GM12873 (cell line): ENCODE data around the gene KDM8.

Source experiments
- CTCF ChIP-seq: IDR thresholded peaks from 2 replicates; pipeline ENCODE4 v1.5.1; 2012; ENCODE audit warnings: low read depth, mild to moderate bottlenecking, moderate library complexity, low read length, control low read depth; ENCODE audit not compliant: insufficient read depth; ENCODE audit errors: missing control alignments

Gene KDM8

GRCh38 chr16:27220120-27220519 lies 16.8 kb downstream of the KDM8 start:
- TF ChIP-seq CTCF: no peak

- no peak for TF ChIP-seq CTCF
These were observed 17.2 kb downstream of the KDM8 start for GRCh38 chr16:27220527-27220926.

GRCh38 chr16:27220991-27221390 lies 17.7 kb downstream of the KDM8 start:
- no peak for TF ChIP-seq CTCF

- no peak for TF ChIP-seq CTCF
These were observed 18.4 kb downstream of the KDM8 start for GRCh38 chr16:27221576-27222248.

GRCh38 chr16:27222249-27223225 lies 19.2 kb downstream of the KDM8 start:
- TF ChIP-seq CTCF: no peak

- TF ChIP-seq CTCF: peak; percentile 18
These were observed 19.9 kb downstream of the KDM8 start for GRCh38 chr16:27223226-27223610.

GRCh38 chr16:27223701-27224100 lies 20.4 kb downstream of the KDM8 start:
- no peak for TF ChIP-seq CTCF
